ENCODE measurements around the gene ZBTB39. TPM values are rescaled to one million over a fixed set of nuclear protein-coding genes. Genes with fewer than 3 reads are reported as not detected.

ZBTB39 gene
- total and polyA plus RNA-seq, 2 of the 8 experiments (the other 6 are each of a cell fraction or from before 2014, with no cell fraction given) = 19.3 to 25.0 TPM

- no peak overlapping the region for H3K4me2 ChIP-seq (ENCODE audit: insufficient read depth in 1 of 2, low read depth in 2 of 2, low read length in 2 of 2)
- no peak overlapping the region for H2AK5ac ChIP-seq (ENCODE audit: low read depth, low read length)
- no peaks in the 10 kb centered on the region for H3K79me2 ChIP-seq (ENCODE audit: control insufficient read depth in 1 of 2, insufficient read depth in 2 of 2, low read length in 2 of 2)
- H3K18ac ChIP-seq (ENCODE audit: extremely low read depth, low read length) = no peak overlapping the region
- H3K27me3 ChIP-seq (replicated peaks in 1 of 4; ENCODE audit: control insufficient read depth in 3 of 4, extremely low read depth in 1 of 4, insufficient read depth in 3 of 4, low read length in 3 of 4) = no peaks in the 10 kb centered on the region
- H3K23ac ChIP-seq (ENCODE audit: insufficient read length) = no peak overlapping the region
- H3K14ac ChIP-seq (ENCODE audit: insufficient read length) = no peak overlapping the region
- H2BK15ac ChIP-seq (ENCODE audit: low read length) = no peak overlapping the region
- H3K27ac ChIP-seq (ENCODE audit: low read depth, low read length) = no peak overlapping the region
- no peak overlapping the region for H2BK20ac ChIP-seq (ENCODE audit: low read length)
- H3K4me1 ChIP-seq (replicated peaks in 1 of 4; ENCODE audit: control insufficient read depth in 3 of 4, insufficient read depth in 4 of 4, low read length in 3 of 4) = no peaks in the 10 kb centered on the region
- no peak overlapping the region for H2BK5ac ChIP-seq (ENCODE audit: low read depth, low read length)
- no peaks in the 10 kb centered on the region for H3K23me2 ChIP-seq (ENCODE audit: low read depth, low read length)
- H2AFZ ChIP-seq (ENCODE audit: low read length) = no peak overlapping the region
- TF ChIP-seq SP1 (IDR thresholded peaks at IDR 0.05; ENCODE audit: low read depth, low read length) (no peak), SUZ12 (IDR thresholded peaks at IDR 0.05; ENCODE audit: low read length) (no peak), GTF2F1 (IDR thresholded peaks at IDR 0.05; ENCODE audit: borderline replicate concordance, low read depth, low read length) (no peak), RBBP5 (IDR thresholded peaks at IDR 0.05; ENCODE audit: borderline replicate concordance, low read depth, low read length) (no peak), CHD1 (IDR thresholded peaks at IDR 0.05; ENCODE audit: low read depth, low read length) (no peak)
- 89% methylated on average over 3 of the region's 3 CpGs; no CpG with 5 or more reads in 1 of the 2 experiments for WGBS, 2 experiments (ENCODE audit: extremely low coverage in 1 of 2, insufficient coverage in 1 of 2, insufficient read length in 1 of 2, insufficient replicate concordance in 2 of 2, low coverage in 1 of 2, low lambda C conversion rate in 2 of 2, missing lambda C conversion rate in 1 of 2)
- no peak overlapping the region for H2BK12ac ChIP-seq (ENCODE audit: low read depth, low read length)
- H3K36me3 ChIP-seq (ENCODE audit: control insufficient read depth in 2 of 4, insufficient read depth in 4 of 4, low read length in 3 of 4) = no peaks in the 10 kb centered on the region
- H3K79me1 ChIP-seq (ENCODE audit: low read depth, low read length) = no peaks in the 10 kb centered on the region
- H4K8ac ChIP-seq (ENCODE audit: extremely low read depth, insufficient read depth, low read length) = no peak overlapping the region
- H2BK120ac ChIP-seq (replicated peaks; ENCODE audit: low read depth, low read length) = no peak overlapping the region
- no peak for DNase-seq (ENCODE audit: low read depth in 1 of 2, low spot score in 2 of 2)
- H3K4ac ChIP-seq (replicated peaks; ENCODE audit: insufficient read length, low read depth, low read length) = no peak overlapping the region
- H4K20me1 ChIP-seq (replicated peaks in 1 of 2; ENCODE audit: control insufficient read depth in 1 of 2, insufficient read depth in 2 of 2, low read length in 2 of 2) = no peaks in the 10 kb centered on the region
- no peak for FAIRE-seq
- ChIA-PET CTCF (ENCODE audit: partially characterized antibody) (interaction anchor here (1.1 to 1.7 kb wide), 4 partner anchors 9 to 23 kb away, joined by 3 to 9 read pairs (median 4); no protein-coding TSS in a partner anchor), POLR2A (ENCODE audit: partially characterized antibody) (no interaction called here)
- no peak overlapping the region for H3K9ac ChIP-seq (replicated peaks in 1 of 4; ENCODE audit: extremely low read depth in 1 of 4, low read depth in 3 of 4, low read length in 3 of 4)
- H3K9me3 ChIP-seq (ENCODE audit: insufficient read depth in 2 of 2, low read depth in 1 of 2, low read length in 1 of 2) = no peaks in the 10 kb centered on the region
- H3K56ac ChIP-seq (replicated peaks; ENCODE audit: insufficient read length, low read depth, low read length) = no peak overlapping the region
- H4K91ac ChIP-seq (replicated peaks; ENCODE audit: insufficient read length, low read length) = no peak overlapping the region
- H4K5ac ChIP-seq (ENCODE audit: insufficient read length, low read depth, low read length) = no peak overlapping the region
- no peak overlapping the region for H3K4me3 ChIP-seq (ENCODE audit: extremely low read depth in 1 of 4, insufficient read depth in 2 of 4, low read depth in 3 of 4, low read length in 4 of 4)
Measured at GRCh38 chr12:56978397-56979138, 27.8 kb downstream of the ZBTB39 start.

Data from H1 (cell line).